HG03432 (cell line): Measurements from ENCODE around the gene LRRC9.
"Not testable (repeated sequence)": the region's sequence is repeated elsewhere in the genome, so short reads cannot be mapped to it uniquely, and the experiment has no call there.

Experiments
- ATAC-seq: cut with Tn5 transposase; IDR thresholded peaks from one replicate; pipeline ENCODE4 v1.9.1; 2021; ENCODE audit warnings: mild to moderate bottlenecking, moderate library complexity; ENCODE audit not compliant: unreplicated experiment

The LRRC9 gene

DNA sequence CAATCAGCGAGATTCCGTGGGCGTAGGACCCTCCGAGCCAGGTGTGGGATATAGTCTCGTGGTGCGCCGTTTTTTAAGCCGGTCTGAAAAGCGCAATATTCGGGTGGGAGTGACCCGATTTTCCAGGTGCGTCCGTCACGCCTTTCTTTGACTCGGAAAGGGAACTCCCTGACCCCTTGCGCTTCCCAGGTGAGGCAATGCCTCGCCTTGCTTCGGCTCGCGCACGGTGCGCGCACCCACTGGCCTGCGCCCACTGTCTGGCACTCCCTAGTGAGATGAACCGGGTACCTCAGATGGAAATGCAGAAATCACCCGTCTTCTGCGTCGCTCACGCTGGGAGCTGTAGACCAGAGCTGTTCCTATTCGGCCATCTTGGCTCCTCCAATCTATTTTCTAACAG, 32.2 kb downstream of the LRRC9 start:
- ATAC-seq = not testable (repeated sequence)

- ATAC-seq = not testable (repeated sequence)
Observed at GRCh38 chr14:59957890-59958289, 37.9 kb downstream of the LRRC9 start.

GRCh38 chr14:59959668-59960067, 39.7 kb downstream of the LRRC9 start:
- ATAC-seq = no peak

GRCh38 chr14:59961518-59962062, 41.6 kb downstream of the LRRC9 start:
- ATAC-seq = peak; percentile 61

GRCh38 chr14:59964251-59965007, 44.5 kb downstream of the LRRC9 start:
- peak; percentile 14 for ATAC-seq

DNA sequence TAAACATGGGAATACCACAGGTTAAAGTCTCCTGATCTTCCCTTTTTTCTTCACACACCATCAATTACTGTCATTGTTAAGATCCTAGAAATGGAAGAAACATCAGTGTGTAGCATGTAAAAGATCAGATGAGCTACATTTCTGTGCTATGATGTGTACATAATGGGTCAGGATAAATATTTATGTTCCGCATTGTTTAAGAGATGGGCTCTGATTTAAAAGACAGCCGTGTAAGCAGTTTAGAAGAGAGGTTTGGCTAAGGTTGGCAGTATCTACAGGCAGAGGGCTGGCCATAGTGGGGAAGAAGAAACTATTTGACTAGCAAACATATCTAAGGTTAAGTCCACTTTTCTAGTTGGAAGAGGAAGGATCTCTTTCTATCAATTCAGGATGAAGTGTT, 49.4 kb downstream of the LRRC9 start:
- ATAC-seq = no peak

DNA sequence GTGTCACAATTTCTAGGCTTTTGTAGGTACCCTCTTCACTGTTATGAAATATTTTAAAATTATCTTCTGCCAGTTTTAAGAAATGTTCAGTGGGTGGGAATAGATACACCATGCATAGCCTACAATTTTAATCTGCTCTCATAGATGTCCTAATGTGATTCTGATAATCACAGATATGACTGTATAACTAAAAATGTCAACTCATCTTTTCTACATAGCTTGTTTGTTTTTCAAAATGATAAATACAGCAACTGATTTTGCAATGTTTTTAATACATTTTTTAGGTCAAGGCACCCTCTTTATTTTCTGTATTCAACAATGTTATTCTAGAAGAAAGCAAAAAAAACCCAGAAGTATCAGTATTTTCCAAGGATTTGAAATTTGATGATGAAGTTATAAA, 61.6 kb downstream of the LRRC9 start:
- no peak for ATAC-seq

GRCh38 chr14:59983048-59983447, 63.1 kb downstream of the LRRC9 start:
- no peak for ATAC-seq

- no peak for ATAC-seq
Observed at GRCh38 chr14:59986556-59987059, 66.7 kb downstream of the LRRC9 start.

DNA sequence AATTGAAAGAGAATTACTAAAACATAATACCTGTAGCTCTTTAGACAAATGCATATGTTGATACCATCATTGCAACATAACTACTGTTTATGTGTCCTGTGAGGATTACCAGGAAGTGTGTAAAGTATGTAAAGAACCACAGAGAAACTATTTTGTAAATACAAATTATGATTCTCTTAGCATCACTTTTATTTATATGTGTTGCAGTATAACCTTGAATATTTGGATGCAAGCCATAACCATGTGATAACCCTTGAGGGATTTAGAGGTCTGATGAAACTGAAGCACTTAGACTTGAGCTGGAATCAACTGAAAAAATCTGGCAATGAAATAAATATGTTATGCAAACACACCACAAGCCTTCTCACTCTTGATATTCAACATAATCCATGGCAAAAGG, 77.5 kb downstream of the LRRC9 start:
- no peak for ATAC-seq

DNA sequence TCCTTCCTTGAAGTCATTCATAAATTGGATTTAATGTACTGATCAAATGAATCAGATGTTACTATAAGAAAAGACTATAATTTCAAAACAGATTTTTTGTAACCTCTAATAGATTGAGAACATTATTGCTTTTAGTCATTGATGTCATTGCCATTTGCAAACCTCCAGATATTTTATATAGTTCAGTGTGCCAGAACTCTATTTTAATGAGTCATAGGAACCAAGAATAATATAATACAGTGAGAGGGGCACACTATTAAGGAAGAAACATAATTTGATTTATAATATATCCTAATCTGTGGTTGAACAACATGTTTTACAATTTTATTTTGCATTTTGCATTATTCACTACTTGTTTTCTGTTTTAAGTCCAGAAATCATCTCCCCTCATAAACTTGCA, 78.0 kb downstream of the LRRC9 start:
- no peak for ATAC-seq

- no peak for ATAC-seq
Observed at GRCh38 chr14:59998564-59998963, 78.6 kb downstream of the LRRC9 start.

DNA sequence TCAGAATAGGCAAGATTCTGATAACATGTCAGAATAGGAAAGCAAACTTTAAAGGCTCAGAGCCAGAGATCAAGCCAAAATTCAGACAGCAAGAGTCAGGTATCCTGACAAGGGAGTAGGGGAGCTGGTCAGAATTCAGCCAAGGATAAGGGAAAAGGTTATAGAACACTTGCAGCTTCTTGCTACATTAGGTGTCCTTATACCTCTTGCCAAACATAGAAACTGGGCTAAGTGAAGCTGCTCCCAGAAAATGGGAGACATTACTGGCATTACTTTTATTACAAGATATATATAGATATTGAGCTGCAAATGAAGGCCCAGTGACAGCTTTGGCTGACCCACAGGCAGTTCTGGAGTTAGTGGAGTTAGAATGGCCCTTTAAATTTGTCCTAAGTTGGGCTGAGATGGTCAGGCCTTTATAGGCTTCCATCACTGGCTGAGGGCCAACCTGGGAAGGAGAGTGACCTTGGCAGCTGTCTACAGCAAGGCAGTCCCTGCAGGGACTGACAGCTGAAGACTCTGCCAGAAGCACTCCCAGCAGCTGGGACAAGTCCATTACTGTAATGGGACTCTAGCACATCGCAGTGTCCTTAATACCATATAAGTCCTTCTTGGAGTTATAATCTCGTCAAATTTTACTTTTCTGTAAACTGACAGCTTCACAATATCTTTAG, 83.0 kb downstream of the LRRC9 start:
- ATAC-seq = no peak

DNA sequence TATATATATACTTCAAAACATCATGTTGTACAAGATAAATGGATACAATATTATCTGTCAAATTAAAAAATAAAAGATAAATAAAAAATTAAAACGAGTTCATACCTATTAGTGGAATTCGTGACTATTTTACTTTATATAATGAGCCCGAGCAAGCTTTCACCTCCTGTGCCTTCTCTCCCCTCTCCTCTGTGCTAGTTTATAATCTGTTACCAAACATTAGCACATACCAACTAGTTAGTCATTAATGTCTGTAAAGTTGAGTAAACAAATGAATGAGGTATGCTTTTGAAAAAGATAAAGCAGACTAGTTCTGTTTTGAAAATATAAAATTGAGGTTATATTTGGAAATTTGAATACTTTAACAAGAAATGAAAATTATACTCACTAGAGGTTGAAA, 84.0 kb downstream of the LRRC9 start:
- no peak for ATAC-seq

GRCh38 chr14:60008042-60008441, 88.1 kb downstream of the LRRC9 start:
- ATAC-seq = no peak

- not testable (repeated sequence) for ATAC-seq
Observed at GRCh38 chr14:60010263-60010662, 90.3 kb downstream of the LRRC9 start.

DNA sequence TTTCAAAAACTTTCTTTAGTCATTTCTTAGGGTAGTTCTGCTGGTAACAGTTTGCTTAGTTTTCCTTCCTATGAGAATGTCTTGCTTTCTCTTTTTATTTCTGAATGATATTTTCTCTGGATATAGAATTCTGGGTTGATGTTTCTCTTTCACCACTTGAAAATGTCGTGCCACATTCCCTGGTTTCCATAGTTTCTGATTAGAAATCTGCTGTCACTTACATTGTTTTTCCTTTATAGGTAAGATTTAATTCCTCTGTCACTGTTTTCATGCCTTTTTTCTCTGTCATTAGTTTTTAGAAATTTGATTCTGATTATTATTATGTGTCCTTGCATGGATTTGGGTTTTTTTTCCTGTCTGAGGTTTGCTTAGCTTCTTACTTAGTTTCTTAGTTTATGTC, 94.5 kb downstream of the LRRC9 start:
- ATAC-seq = no peak

GRCh38 chr14:60021619-60022018, 101.7 kb downstream of the LRRC9 start:
- no peak for ATAC-seq

DNA sequence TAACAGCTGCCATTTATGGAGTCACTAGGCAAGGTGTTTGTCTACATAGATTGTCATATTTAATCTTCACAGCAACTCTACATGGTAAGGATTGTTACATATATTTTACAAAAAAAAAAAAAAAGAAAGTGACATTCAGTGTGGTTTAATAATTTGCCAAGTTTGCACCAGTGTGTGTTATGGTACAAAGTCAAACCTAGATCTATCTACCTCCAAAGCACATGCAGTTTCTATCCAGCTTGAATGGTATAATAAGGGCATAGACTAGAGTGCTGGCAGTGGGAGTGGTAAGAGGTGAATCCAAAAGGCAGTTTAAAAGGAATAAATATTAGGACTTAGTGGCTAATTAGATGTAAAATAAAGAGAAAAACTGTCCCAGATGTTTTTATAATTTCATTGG, 105.6 kb downstream of the LRRC9 start:
- no peak for ATAC-seq

DNA sequence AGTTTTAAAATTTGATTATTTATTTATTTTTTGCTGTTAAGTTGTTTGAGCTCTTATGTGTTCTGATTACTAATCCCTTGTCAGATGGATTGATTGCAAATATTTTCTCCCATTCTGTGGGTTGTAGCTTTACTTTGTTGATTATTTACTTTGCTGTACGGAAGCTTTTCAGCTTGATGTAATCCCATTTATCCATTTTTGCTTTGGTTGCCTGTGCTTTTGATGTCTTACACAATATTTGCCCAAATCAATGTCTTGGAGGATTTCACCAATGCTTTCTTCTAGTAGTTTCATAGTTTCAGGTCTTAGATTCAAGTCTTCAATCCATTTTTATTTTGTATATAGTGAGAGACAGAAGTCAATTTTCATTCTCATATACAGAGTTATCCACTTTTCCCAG, 115.2 kb downstream of the LRRC9 start:
- no peak for ATAC-seq

DNA sequence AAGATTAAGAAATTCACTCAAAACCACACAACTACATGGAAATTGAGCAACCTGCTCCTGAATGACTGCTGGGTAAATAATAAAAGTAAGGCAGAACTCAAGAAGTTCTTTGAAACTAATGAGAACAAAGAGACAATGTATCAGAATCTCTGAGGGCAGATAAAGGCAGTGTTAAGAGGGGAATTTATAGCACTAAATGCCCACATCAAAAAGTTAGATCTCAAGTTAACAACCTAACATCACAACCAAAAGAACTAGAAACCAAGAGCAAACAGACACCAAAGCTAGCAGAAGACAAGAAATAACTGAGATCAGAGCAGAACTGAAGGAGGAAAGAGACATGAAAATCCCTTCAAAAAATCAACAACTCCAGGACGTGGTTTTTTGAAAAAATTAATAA, 128.0 kb downstream of the LRRC9 start:
- not testable (repeated sequence) for ATAC-seq

GRCh38 chr14:60051721-60052221, 131.8 kb downstream of the LRRC9 start:
- peak; percentile 49 for ATAC-seq
